ENCODE results near the gene SLC25A34. TPM values are rescaled to one million over a fixed set of nuclear protein-coding genes. Genes with fewer than 3 reads are reported as not detected.

Gene SLC25A34
- total and polyA plus RNA-seq, 2 of the 13 experiments (the other 11 are each of a cell fraction or from before 2014, with no cell fraction given): 0.13 to 0.18 TPM

- Histone ChIP-seq H3K4me1 (ENCODE audit: insufficient read depth, low read length) (peaks cover 50% of the 10 kb centered on the region), H3K9ac (ENCODE audit: insufficient read depth, low read depth, low read length) (no peak overlapping the region), H3K4me3 (replicated peaks in 1 of 3; ENCODE audit: insufficient read depth in 1 of 3, low read depth in 2 of 3, low read length in 3 of 3) (no peak overlapping the region), H3K9me3 (ENCODE audit: low read length) (no peaks in the 10 kb centered on the region), H4K20me1 (ENCODE audit: insufficient read depth, low read length) (no peaks in the 10 kb centered on the region), H3K36me3 (replicated peaks in 1 of 2; ENCODE audit: control insufficient read depth in 1 of 2, insufficient read depth in 2 of 2, low read length in 2 of 2) (no peaks in the 10 kb centered on the region; a peak in 1 of 5 replicates), H3K4me2 (ENCODE audit: low read depth, low read length) (no peak overlapping the region), H3K27me3 (ENCODE audit: control insufficient read depth in 1 of 2, insufficient read depth in 2 of 2, low read length in 2 of 2) (peaks cover 0 to 9% of the 10 kb centered on the region in 2 experiments; a peak in 1 of 5 replicates), H3K79me2 (ENCODE audit: insufficient read depth, low read length) (peaks cover 2% of the 10 kb centered on the region), H2AFZ (ENCODE audit: low read length) (no peak overlapping the region), H3K27ac (ENCODE audit: extremely low read length, insufficient read depth, low read length) (no peak overlapping the region)
- in situ Hi-C loops (cut with HindIII; ENCODE audit: extremely low pct_ligation_motif_present, low pct_unique_long_range_greater_than_20kb) (no loop called here), intact Hi-C loops (cut with micrococcal nuclease; ENCODE audit: unreplicated experiment) (no loop called here)
- no peak for DNase-seq (ENCODE audit: low spot score)
- WGBS (ENCODE audit: low lambda C conversion rate): 85% methylated on average over 8 of the region's 8 CpGs
- BruUV-seq (replicated peaks): no TSS peak
- POLR2A ChIA-PET: no interaction called here
- TF ChIP-seq SRY (CRISPR knock-in tag; IDR thresholded peaks at IDR 0.05) (no peak), ZNF781 (CRISPR knock-in tag; IDR thresholded peaks at IDR 0.05; ENCODE audit: borderline replicate concordance, not compliant biosample characterization) (no peak), HOXD1 (CRISPR knock-in tag; IDR thresholded peaks at IDR 0.05) (no peak), ZMYM4 (CRISPR knock-in tag; IDR thresholded peaks at IDR 0.05) (no peak), ZNF879 (CRISPR knock-in tag; IDR thresholded peaks at IDR 0.05) (no peak)
- CTCF ChIA-PET (ENCODE audit: low intra/inter-chr PET ratio, low total read pairs): no interaction called here
- FAIRE-seq: no peak
- no peak for ATAC-seq
Observed at GRCh38 chr1:15761366-15762128, 25.5 kb downstream of the SLC25A34 start.

GRCh38 chr1:15762546-15762945 is 26.5 kb downstream of the SLC25A34 start:
- H4K20me1 ChIP-seq (ENCODE audit: insufficient read depth, low read length): no peaks in the 10 kb centered on the region
- FAIRE-seq: no peak
- in situ Hi-C loops (cut with HindIII; ENCODE audit: extremely low pct_ligation_motif_present, low pct_unique_long_range_greater_than_20kb) (no loop called here), intact Hi-C loops (cut with micrococcal nuclease; ENCODE audit: unreplicated experiment) (no loop called here)
- POLR2A ChIA-PET: no interaction called here
- peaks cover 0 to under 1% of the 10 kb centered on the region in 2 experiments; a peak in 1 of 5 replicates for H3K36me3 ChIP-seq (replicated peaks in 1 of 2; ENCODE audit: control insufficient read depth in 1 of 2, insufficient read depth in 2 of 2, low read length in 2 of 2)
- no peak overlapping the region for H3K9ac ChIP-seq (ENCODE audit: insufficient read depth, low read depth, low read length)
- TF ChIP-seq MYPOP (CRISPR knock-in tag; IDR thresholded peaks at IDR 0.05): no peak
- no peak for TF ChIP-seq ZNF691 (CRISPR knock-in tag; IDR thresholded peaks at IDR 0.05; ENCODE audit: borderline replicate concordance, low read depth)
- no peak for TF ChIP-seq ATF7-NPFF (CRISPR knock-in tag; IDR thresholded peaks at IDR 0.05; ENCODE audit: low read depth)
- DNase-seq (ENCODE audit: low spot score): no peak
- peaks cover 40% of the 10 kb centered on the region for H3K4me1 ChIP-seq (ENCODE audit: insufficient read depth, low read length)
- no peak overlapping the region for H3K4me2 ChIP-seq (ENCODE audit: low read depth, low read length)
- H3K27ac ChIP-seq (ENCODE audit: extremely low read length, insufficient read depth, low read length): no peak overlapping the region
- CTCF ChIA-PET (ENCODE audit: low intra/inter-chr PET ratio, low total read pairs): no interaction called here
- no peak for ATAC-seq
- no peak overlapping the region for H3K4me3 ChIP-seq (replicated peaks in 1 of 3; ENCODE audit: insufficient read depth in 1 of 3, low read depth in 2 of 3, low read length in 3 of 3)
- 84% methylated on average over 9 of the region's 10 CpGs for WGBS (ENCODE audit: low lambda C conversion rate)
- H2AFZ ChIP-seq (ENCODE audit: low read length): no peak overlapping the region
- H3K27me3 ChIP-seq (ENCODE audit: control insufficient read depth in 1 of 2, insufficient read depth in 2 of 2, low read length in 2 of 2): peaks cover 0 to 9% of the 10 kb centered on the region in 2 experiments; a peak in 1 of 5 replicates
- no TSS peak for BruUV-seq (replicated peaks)
- no peaks in the 10 kb centered on the region for H3K9me3 ChIP-seq (ENCODE audit: low read length)
- peaks cover 2% of the 10 kb centered on the region for H3K79me2 ChIP-seq (ENCODE audit: insufficient read depth, low read length)
